ENCODE measurements around the gene UBAC2. TPM values are rescaled to one million over a fixed set of nuclear protein-coding genes. Genes with fewer than 3 reads are reported as not detected.

UBAC2 gene
- total and polyA plus RNA-seq, 2 of the 4 experiments (the other 2 are of a cell fraction), result 20.8 to 36.3 TPM

- H2AK9ac ChIP-seq (replicated peaks; ENCODE audit: low read depth, low read length, poor library complexity), result no peak overlapping the region
- H3K36me3 ChIP-seq (ENCODE audit: control insufficient read depth, insufficient read depth, low read length), result no peaks in the 10 kb centered on the region
- H3K14ac ChIP-seq (replicated peaks; ENCODE audit: low read depth, low read length), result no peak overlapping the region
- ChIA-PET CTCF (no interaction called here), POLR2A (ENCODE audit: unreplicated experiment) (no interaction called here)
- DNase-seq (no peak), ATAC-seq (ENCODE audit: low read depth) (no peak)
- TF ChIP-seq NFE2L2 (IDR thresholded peaks at IDR 0.05; ENCODE audit: low read depth, low read length) (no peak), CTCF (conservative IDR thresholded peaks at IDR 0.05; ENCODE audit: low read depth, low read length) (no peak), RFX5 (IDR thresholded peaks at IDR 0.05; ENCODE audit: low read depth, low read length) (no peak), ELK1 (IDR thresholded peaks at IDR 0.05; ENCODE audit: borderline replicate concordance, low read depth, low read length) (no peak), MXI1 (IDR thresholded peaks at IDR 0.05; ENCODE audit: borderline replicate concordance, low read depth, low read length) (no peak), BHLHE40 (IDR thresholded peaks at IDR 0.05; ENCODE audit: low read depth, low read length) (no peak), USF2 (IDR thresholded peaks at IDR 0.05; ENCODE audit: low read depth, low read length) (no peak), MAZ (IDR thresholded peaks at IDR 0.05; ENCODE audit: borderline replicate concordance, low read depth, low read length) (no peak), POLR2A (IDR thresholded peaks at IDR 0.05; ENCODE audit: low read depth, low read length) (no peak), RAD21 (IDR thresholded peaks at IDR 0.05; ENCODE audit: low read length) (no peak), MAFK (IDR thresholded peaks at IDR 0.05; ENCODE audit: low read depth, low read length) (no peak), CEBPB (IDR thresholded peaks at IDR 0.05; ENCODE audit: low read depth, low read length) (no peak), RCOR1 (IDR thresholded peaks at IDR 0.05; ENCODE audit: insufficient replicate concordance, low read length) (no peak), SMC3 (IDR thresholded peaks at IDR 0.05; ENCODE audit: low read depth, low read length) (no peak), FOS (IDR thresholded peaks at IDR 0.05; ENCODE audit: low read depth, low read length) (no peak), CHD1 (IDR thresholded peaks at IDR 0.05; ENCODE audit: low read depth, low read length) (no peak)
- no peak overlapping the region for H2BK20ac ChIP-seq (ENCODE audit: low read depth, low read length)
- no peaks in the 10 kb centered on the region for H3K4me1 ChIP-seq (ENCODE audit: control insufficient read depth, insufficient read depth, low read length)
- H3K27me3 ChIP-seq (ENCODE audit: control insufficient read depth, insufficient read depth, low read length), result no peaks in the 10 kb centered on the region
- no peaks in the 10 kb centered on the region for H3K9me3 ChIP-seq (ENCODE audit: control insufficient read depth, insufficient read depth, low read length)
- H4K91ac ChIP-seq (ENCODE audit: insufficient read depth, low read depth, low read length), result no peak overlapping the region
- peaks cover 6% of the 10 kb centered on the region; the same call in 1 of the 2 replicates for H3K9me1 ChIP-seq (ENCODE audit: insufficient read depth, low read length)
- H3K27ac ChIP-seq (ENCODE audit: insufficient read depth, low read length), result no peak overlapping the region
- H3K9ac ChIP-seq (ENCODE audit: low read depth, low read length), result no peak overlapping the region
- no peak overlapping the region for H3K23ac ChIP-seq (ENCODE audit: low read depth, low read length)
- no peak overlapping the region for H3K56ac ChIP-seq (ENCODE audit: extremely low read depth, insufficient read depth, low read length)
- no peak overlapping the region for H2BK120ac ChIP-seq (ENCODE audit: low read depth, low read length)
- BruUV-seq (replicated peaks), result no TSS peak
- intact Hi-C loops (cut with micrococcal nuclease) (no loop called here), in situ Hi-C loops (cut with MboI; ENCODE audit: low sequenced_read_pairs) (no loop called here), dilution Hi-C loops (cut with HindIII; ENCODE audit: low sequenced_read_pairs, unreplicated experiment) (no loop called here)
- no peak overlapping the region for H4K8ac ChIP-seq (ENCODE audit: low read depth in 2 of 2, low read length in 2 of 2)
- H3K4me2 ChIP-seq (ENCODE audit: low read depth, low read length), result no peak overlapping the region
- H2AFZ ChIP-seq (replicated peaks; ENCODE audit: low read length, poor library complexity), result no peak overlapping the region
- H3K18ac ChIP-seq (ENCODE audit: low read depth, low read length), result no peak overlapping the region
- H3K4me3 ChIP-seq (ENCODE audit: insufficient read depth, low read depth, low read length), result no peak overlapping the region
- H3K79me1 ChIP-seq (ENCODE audit: low read depth in 1 of 2, low read length in 2 of 2), result peaks cover 0 to 5% of the 10 kb centered on the region in 2 experiments; a peak in 2 of 4 replicates
- H2AK5ac ChIP-seq (ENCODE audit: low read depth, low read length), result no peak overlapping the region
- no peak overlapping the region for H2BK5ac ChIP-seq (ENCODE audit: low read depth, low read length, poor library complexity, severe bottlenecking)
- H2BK15ac ChIP-seq (ENCODE audit: low read depth, low read length), result no peak overlapping the region
- no CpG with 5 or more reads among the region's 2 CpGs for WGBS, 2 experiments (ENCODE audit: extremely low coverage in 2 of 2, insufficient read length in 1 of 2)
- no peak overlapping the region for H4K5ac ChIP-seq (ENCODE audit: low read depth, low read length)
- peaks cover 3% of the 10 kb centered on the region; the same call in 1 of the 2 replicates for H4K20me1 ChIP-seq (ENCODE audit: insufficient read depth, low read length)
- H3K4ac ChIP-seq (ENCODE audit: low read depth, low read length), result no peak overlapping the region
Observed at GRCh38 chr13:99298056-99298455, 97.4 kb downstream of the UBAC2 start.

Measured in IMR-90 (cell line).